ENCODE measurements around the gene ABI1. TPM values are rescaled to one million over a fixed set of nuclear protein-coding genes. Genes with fewer than 3 reads are reported as not detected.

The ABI1 gene
- total RNA-seq, 1 experiment from 2014 or later = 36.9 TPM

DNA sequence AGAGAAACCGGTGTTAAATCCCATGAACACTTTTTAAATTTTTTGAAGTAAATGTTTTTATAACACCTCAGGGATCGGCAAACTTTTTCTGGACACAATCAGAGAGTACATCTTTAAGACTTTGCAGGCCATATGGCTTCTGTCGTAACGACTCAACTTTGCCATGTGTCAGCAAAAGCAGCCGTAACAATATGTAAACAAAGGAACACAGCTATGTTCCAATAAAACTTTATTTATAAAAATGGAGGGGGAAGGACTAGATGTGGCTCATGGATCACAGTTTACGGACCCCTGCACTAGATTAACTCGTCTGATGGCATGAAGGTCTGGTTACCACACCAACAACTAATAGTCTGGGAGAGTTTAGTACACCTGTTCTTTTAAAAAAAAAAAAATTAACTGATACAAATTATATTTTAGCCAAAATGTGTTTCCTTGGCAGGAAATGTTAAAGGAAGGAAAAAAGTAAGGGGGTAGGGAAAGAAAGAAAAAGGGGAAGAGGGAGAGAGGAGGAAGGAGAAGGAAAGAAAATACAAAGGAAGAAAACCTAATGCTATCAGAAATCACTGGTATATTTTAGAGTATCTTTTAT lies 50.2 kb downstream of the ABI1 start:
- peaks cover 2% of the 10 kb centered on the region; the same call in 1 of the 2 replicates for H3K79me2 ChIP-seq (ENCODE audit: insufficient read depth, low read length)
- Mint-ChIP-seq H3K36me3 (ENCODE audit: insufficient read depth in 1 of 3, low read depth in 3 of 3) (peaks cover 0 to 5% (median 4%) of the 10 kb centered on the region in 3 experiments; a peak in 2 of 7 replicates), H3K4me3 (no peak overlapping the region), H3K4me1 (peaks cover 9 to 11% of the 10 kb centered on the region in 2 experiments), H3K27ac (no peak overlapping the region), H3K27me3 (ENCODE audit: low read depth) (no peaks in the 10 kb centered on the region), H3K9me3 (no peaks in the 10 kb centered on the region)
- no peak overlapping the region for H4K5ac ChIP-seq (ENCODE audit: insufficient read length, low read depth, low read length)
- no peak overlapping the region for H3K18ac ChIP-seq (ENCODE audit: insufficient read length, low read depth, low read length)
- no peak overlapping the region for H2BK120ac ChIP-seq (ENCODE audit: low read depth, low read length, poor library complexity, severe bottlenecking)
- H3K23ac ChIP-seq (ENCODE audit: insufficient read length, low read depth, low read length) = no peak overlapping the region
- H4K8ac ChIP-seq (replicated peaks; ENCODE audit: insufficient read length, low read depth, low read length) = no peak overlapping the region
- no peak overlapping the region for H3K9ac ChIP-seq (ENCODE audit: extremely low read depth, insufficient read length, low read length)
- H3K4me2 ChIP-seq (ENCODE audit: insufficient read depth, insufficient read length, low read length) = no peak overlapping the region
- no peak overlapping the region for H2BK5ac ChIP-seq (ENCODE audit: insufficient read length, low read length)
- no peak overlapping the region for H4K91ac ChIP-seq (ENCODE audit: insufficient read length, low read depth, low read length)
- H3T11ph ChIP-seq (ENCODE audit: low read length) = no peak overlapping the region
- TF ChIP-seq, protein P1, sequence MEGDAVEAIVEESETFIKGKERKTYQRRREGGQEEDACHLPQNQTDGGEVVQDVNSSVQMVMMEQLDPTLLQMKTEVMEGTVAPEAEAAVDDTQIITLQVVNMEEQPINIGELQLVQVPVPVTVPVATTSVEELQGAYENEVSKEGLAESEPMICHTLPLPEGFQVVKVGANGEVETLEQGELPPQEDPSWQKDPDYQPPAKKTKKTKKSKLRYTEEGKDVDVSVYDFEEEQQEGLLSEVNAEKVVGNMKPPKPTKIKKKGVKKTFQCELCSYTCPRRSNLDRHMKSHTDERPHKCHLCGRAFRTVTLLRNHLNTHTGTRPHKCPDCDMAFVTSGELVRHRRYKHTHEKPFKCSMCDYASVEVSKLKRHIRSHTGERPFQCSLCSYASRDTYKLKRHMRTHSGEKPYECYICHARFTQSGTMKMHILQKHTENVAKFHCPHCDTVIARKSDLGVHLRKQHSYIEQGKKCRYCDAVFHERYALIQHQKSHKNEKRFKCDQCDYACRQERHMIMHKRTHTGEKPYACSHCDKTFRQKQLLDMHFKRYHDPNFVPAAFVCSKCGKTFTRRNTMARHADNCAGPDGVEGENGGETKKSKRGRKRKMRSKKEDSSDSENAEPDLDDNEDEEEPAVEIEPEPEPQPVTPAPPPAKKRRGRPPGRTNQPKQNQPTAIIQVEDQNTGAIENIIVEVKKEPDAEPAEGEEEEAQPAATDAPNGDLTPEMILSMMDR (conservative IDR thresholded peaks at IDR 0.05) = no peak
- H3K56ac ChIP-seq (ENCODE audit: insufficient read length, low read depth, low read length) = no peak overlapping the region
- no peak for DNase-seq
- no peaks in the 10 kb centered on the region for H3K23me2 ChIP-seq (ENCODE audit: insufficient read length, low read depth, low read length, poor library complexity, severe bottlenecking)
- H2AFZ ChIP-seq (ENCODE audit: low read length) = no peak overlapping the region
- no peak overlapping the region for H2BK20ac ChIP-seq (ENCODE audit: low read depth, low read length, poor library complexity, severe bottlenecking)
- no peaks in the 10 kb centered on the region; the same call in 1 of the 2 replicates for H3K4me1 ChIP-seq (ENCODE audit: insufficient read depth, low read length)
- no peak overlapping the region for H3K27ac ChIP-seq (ENCODE audit: insufficient read length, low read depth, low read length)
- no peak overlapping the region for H3K4ac ChIP-seq (ENCODE audit: low read depth, low read length)
- no peaks in the 10 kb centered on the region for H3K27me3 ChIP-seq (ENCODE audit: insufficient read depth, low read length)
- H3K9me3 ChIP-seq (ENCODE audit: control insufficient read depth, low read depth, low read length) = no peaks in the 10 kb centered on the region
- no peak overlapping the region for H3K14ac ChIP-seq (ENCODE audit: insufficient read depth, low read length)
- no peaks in the 10 kb centered on the region for H3K79me1 ChIP-seq (ENCODE audit: insufficient read depth, low read depth, low read length, poor library complexity, severe bottlenecking)
- WGBS (ENCODE audit: extremely low coverage, insufficient read length, low lambda C conversion rate) = no CpG with 5 or more reads among the region's 7 CpGs
- H2BK15ac ChIP-seq (ENCODE audit: low read depth, low read length) = no peak overlapping the region
- no peaks in the 10 kb centered on the region for H4K20me1 ChIP-seq (ENCODE audit: control insufficient read depth, insufficient read depth, insufficient read length)
- H2AK5ac ChIP-seq (ENCODE audit: insufficient read length, low read length) = no peak overlapping the region
- no peak overlapping the region for H2BK12ac ChIP-seq (ENCODE audit: insufficient read length, low read depth, low read length)

Data from H9 (cell line).